Loucy (cell line): ENCODE data around the gene ZNF362.

Experiments used
- EZH2phosphoT487 ChIP-seq: fragments of 200-600 bp; IDR thresholded peaks from 2 replicates; pipeline ENCODE4 v1.6.1; 2018; ENCODE audit warnings: antibody characterized with exemption, mild to moderate bottlenecking, moderate library complexity, borderline replicate concordance
- TF ChIP-seq, protein P1 (sequence below): fragments of 200-600 bp; sonication (generic); conservative IDR thresholded peaks from 2 replicates; pipeline ENCODE4 v1.5.1; 2014; ENCODE audit warnings: mild to moderate bottlenecking, antibody characterized with exemption, low read length

DNA sequence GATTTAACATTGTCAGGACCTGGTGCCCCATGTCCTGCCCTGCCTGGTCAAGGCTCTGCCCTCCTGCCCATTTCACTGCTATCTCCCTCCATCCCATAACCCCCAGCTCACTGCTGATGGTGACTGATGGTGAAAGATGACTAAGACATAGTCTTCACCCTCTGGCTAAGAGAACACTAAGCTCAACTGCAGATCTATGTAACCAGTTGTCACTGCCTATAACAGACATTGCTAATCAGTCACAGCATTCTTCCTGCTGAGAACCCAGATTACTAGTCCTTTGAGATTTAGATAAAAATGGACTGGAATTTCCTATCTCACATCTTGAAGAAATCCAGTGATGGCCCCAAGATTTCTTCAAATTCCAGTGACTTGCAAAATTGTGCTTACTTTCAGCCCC is 8.0 kb upstream of the ZNF362 start:
- TF ChIP-seq, protein P1, sequence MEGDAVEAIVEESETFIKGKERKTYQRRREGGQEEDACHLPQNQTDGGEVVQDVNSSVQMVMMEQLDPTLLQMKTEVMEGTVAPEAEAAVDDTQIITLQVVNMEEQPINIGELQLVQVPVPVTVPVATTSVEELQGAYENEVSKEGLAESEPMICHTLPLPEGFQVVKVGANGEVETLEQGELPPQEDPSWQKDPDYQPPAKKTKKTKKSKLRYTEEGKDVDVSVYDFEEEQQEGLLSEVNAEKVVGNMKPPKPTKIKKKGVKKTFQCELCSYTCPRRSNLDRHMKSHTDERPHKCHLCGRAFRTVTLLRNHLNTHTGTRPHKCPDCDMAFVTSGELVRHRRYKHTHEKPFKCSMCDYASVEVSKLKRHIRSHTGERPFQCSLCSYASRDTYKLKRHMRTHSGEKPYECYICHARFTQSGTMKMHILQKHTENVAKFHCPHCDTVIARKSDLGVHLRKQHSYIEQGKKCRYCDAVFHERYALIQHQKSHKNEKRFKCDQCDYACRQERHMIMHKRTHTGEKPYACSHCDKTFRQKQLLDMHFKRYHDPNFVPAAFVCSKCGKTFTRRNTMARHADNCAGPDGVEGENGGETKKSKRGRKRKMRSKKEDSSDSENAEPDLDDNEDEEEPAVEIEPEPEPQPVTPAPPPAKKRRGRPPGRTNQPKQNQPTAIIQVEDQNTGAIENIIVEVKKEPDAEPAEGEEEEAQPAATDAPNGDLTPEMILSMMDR = no peak
- no peak for TF ChIP-seq EZH2phosphoT487
